Neutrophil (primary cell): ENCODE measurements around the gene IFNL4.

Source experiments
- H3K27ac ChIP-seq: fragments of 200-600 bp; sonication (generic); 2 replicates; pipeline ENCODE4 v1.5.1; 2016; ENCODE audit warnings: mild to moderate bottlenecking, moderate library complexity
- H3K27me3 ChIP-seq: fragments of 200-600 bp; sonication (generic); 2 replicates; pipeline ENCODE4 v1.6.0; 2016; ENCODE audit warnings: mild to moderate bottlenecking
- H3K36me3 ChIP-seq: fragments of 200-600 bp; sonication (generic); 2 replicates; pipeline ENCODE4 v1.5.1; 2017
- H3K4me1 ChIP-seq, 2 experiments: fragments of 200-600 bp in 1 of 2; sonication (generic) in 1 of 2; 1 replicate in 1 of 2; 2 replicates in 1 of 2; pipeline versions ENCODE4 v1.5.1 to v1.6.1; 2013 to 2016; ENCODE audit warnings: low read depth in 1 of 2, low read length in 1 of 2, mild to moderate bottlenecking in 1 of 2, moderate library complexity in 1 of 2; ENCODE audit not compliant: control insufficient read depth in 1 of 2, insufficient read depth in 1 of 2
- H3K4me3 ChIP-seq, 2 experiments: fragments of 200-600 bp in 1 of 2; sonication (generic) in 1 of 2; 1 replicate in 1 of 2; 2 replicates in 1 of 2; pipeline ENCODE4 v1.5.1; 2013 to 2016; ENCODE audit warnings: low read depth in 1 of 2, low read length in 1 of 2, mild to moderate bottlenecking in 1 of 2, moderate library complexity in 1 of 2
- H3K9me3 ChIP-seq: fragments of 200-600 bp; sonication (generic); 2 replicates; pipeline ENCODE4 v1.5.1; 2016
- TF ChIP-seq, protein P1 (sequence below): fragments of 200-600 bp; sonication (generic); IDR thresholded peaks from 2 replicates; pipeline ENCODE4 v1.5.1; 2016; ENCODE audit warnings: antibody characterized with exemption

The IFNL4 gene

DNA sequence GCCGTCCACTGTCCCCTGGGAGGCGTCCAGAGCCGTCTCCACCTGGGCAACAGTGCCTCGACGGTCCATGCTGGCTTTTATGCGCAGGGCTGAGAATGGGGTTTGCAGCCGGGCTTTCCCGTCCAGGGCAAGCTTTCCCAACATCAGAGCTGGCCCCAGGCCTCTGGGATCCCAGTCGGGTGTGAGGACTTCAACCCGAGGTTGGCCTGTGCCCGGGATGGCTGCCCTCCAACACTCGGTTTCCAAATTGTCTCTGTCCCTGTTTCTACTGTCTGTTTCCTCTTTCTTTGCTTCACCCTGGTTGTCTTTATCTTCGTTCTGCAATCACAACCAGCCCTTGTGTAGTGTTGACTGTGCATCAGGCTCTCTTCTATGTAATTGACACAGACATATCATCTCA is at the start of gene IFNL4:
Gene IFNL4, minus strand, starts transcription at position 51 of the 400 bp plus-strand sequence.
- peaks cover 80% of the 10 kb centered on the region for H3K27me3 ChIP-seq
- no peaks in the 10 kb centered on the region for H3K36me3 ChIP-seq
- TF ChIP-seq, protein P1, sequence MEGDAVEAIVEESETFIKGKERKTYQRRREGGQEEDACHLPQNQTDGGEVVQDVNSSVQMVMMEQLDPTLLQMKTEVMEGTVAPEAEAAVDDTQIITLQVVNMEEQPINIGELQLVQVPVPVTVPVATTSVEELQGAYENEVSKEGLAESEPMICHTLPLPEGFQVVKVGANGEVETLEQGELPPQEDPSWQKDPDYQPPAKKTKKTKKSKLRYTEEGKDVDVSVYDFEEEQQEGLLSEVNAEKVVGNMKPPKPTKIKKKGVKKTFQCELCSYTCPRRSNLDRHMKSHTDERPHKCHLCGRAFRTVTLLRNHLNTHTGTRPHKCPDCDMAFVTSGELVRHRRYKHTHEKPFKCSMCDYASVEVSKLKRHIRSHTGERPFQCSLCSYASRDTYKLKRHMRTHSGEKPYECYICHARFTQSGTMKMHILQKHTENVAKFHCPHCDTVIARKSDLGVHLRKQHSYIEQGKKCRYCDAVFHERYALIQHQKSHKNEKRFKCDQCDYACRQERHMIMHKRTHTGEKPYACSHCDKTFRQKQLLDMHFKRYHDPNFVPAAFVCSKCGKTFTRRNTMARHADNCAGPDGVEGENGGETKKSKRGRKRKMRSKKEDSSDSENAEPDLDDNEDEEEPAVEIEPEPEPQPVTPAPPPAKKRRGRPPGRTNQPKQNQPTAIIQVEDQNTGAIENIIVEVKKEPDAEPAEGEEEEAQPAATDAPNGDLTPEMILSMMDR, result no peak
- H3K4me1 ChIP-seq, result no peaks in the 10 kb centered on the region
- H3K9me3 ChIP-seq, result no peaks in the 10 kb centered on the region
- no peak within 1 kb of the TSS for H3K4me3 ChIP-seq
- H3K27ac ChIP-seq, result no peak within 1 kb of the TSS

DNA sequence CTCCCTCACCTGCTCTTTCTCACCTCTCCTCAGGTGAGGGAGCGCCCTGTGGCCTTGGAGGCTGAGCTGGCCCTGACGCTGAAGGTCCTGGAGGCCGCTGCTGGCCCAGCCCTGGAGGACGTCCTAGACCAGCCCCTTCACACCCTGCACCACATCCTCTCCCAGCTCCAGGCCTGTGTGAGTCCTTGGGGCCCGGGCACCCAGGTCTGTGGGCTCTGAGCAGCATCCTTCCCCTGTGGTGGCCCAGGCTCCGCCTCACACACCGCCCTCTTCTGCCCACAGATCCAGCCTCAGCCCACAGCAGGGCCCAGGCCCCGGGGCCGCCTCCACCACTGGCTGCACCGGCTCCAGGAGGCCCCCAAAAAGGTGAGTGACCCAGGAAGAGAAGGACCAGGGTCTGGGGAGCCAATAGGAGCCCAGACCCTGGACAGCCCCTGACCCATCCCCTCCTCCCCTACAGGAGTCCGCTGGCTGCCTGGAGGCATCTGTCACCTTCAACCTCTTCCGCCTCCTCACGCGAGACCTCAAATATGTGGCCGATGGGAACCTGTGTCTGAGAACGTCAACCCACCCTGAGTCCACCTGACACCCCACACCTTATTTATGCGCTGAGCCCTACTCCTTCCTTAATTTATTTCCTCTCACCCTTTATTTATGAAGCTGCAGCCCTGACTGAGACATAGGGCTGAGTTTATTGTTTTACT is 49.4 kb upstream of the IFNL4 start:
- TF ChIP-seq, protein P1, result no peak
- Histone ChIP-seq H3K4me3 (no peak overlapping the region), H3K9me3 (no peaks in the 10 kb centered on the region), H3K27me3 (peaks cover 8% of the 10 kb centered on the region), H3K36me3 (no peaks in the 10 kb centered on the region), H3K27ac (no peak overlapping the region), H3K4me1 (no peaks in the 10 kb centered on the region)

DNA sequence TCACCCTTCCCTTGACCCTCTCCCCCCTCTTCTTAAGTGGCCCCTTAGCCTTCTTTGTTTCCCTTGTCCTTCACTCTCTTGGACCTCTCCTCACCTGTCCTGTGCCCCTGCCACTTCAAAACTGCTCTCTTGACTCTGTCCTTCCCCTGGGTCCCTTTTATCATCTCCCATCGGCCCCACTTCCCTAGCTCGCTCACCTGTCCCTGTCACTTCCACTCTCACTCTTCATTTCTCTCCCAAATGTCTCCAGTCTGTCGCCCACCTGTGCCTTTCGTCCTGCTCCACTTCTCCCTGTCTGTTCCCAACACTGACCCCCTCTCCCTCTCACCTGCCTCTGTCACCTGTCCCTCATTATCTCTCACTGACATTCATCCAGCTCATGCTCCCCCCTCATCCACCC is 48.2 kb upstream of the IFNL4 start:
- Histone ChIP-seq H3K36me3 (no peaks in the 10 kb centered on the region), H3K27me3 (peaks cover 8% of the 10 kb centered on the region), H3K9me3 (no peaks in the 10 kb centered on the region), H3K27ac (no peak overlapping the region), H3K4me3 (no peak overlapping the region), H3K4me1 (no peaks in the 10 kb centered on the region)
- TF ChIP-seq, protein P1, result no peak

DNA sequence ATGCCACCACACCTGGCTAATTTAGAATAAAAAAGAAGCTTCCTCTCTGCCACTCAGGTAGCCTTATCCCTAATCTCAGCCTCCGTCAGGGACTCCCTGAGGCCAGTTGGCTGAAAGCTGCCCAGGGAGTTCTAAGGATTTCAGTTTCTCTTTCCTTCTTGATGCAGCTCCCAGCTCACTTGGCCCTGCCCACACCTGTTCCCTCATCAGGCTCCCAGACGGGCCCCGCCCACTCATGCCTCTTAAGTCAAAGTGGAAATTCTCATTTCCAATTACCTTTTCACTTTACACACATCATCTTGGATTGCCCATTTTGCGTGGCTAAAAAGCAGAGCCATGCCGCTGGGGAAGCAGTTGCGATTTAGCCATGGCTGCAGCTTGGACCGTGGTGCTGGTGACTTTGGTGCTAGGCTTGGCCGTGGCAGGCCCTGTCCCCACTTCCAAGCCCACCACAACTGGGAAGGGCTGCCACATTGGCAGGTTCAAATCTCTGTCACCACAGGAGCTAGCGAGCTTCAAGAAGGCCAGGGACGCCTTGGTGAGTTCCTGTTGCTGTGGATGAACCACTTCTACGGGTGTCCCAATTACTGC is 47.5 kb upstream of the IFNL4 start, which contains the start of gene IFNL1:
Gene IFNL1, plus strand, starts transcription at position 353 of the 591 bp plus-strand sequence. Its CDS starts 15 bp downstream, at position 368.
- TF ChIP-seq, protein P1, result no peak
- Histone ChIP-seq H3K9me3 (no peaks in the 10 kb centered on the region), H3K27me3 (peaks cover 9% of the 10 kb centered on the region), H3K36me3 (no peaks in the 10 kb centered on the region), H3K4me1 (no peaks in the 10 kb centered on the region), H3K27ac (no peak within 1 kb of the TSS), H3K4me3 (no peak within 1 kb of the TSS)

DNA sequence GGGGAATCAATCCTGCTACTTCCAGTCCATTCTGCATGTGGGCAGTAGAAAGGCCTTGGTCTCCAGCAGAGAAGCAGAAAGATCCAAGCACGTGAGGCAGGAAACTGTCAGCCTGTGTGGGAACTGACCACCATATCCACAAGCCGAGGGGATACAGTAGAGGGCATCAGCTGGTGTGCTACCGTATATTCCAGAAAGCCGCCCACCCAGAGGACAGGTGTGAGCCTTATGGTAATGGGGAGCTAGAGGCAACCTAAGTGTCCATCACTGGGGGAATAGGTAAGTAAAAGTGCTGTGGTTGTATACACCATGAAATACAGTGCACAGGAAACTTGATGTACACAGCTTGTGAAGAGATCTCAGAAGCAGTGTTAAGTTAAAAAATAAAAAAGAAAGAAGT is 44.7 kb upstream of the IFNL4 start:
- TF ChIP-seq, protein P1, result no peak
- no peaks in the 10 kb centered on the region for H3K36me3 ChIP-seq
- no peak overlapping the region for H3K4me3 ChIP-seq
- no peaks in the 10 kb centered on the region for H3K4me1 ChIP-seq
- H3K27me3 ChIP-seq, result peaks cover 26% of the 10 kb centered on the region
- H3K9me3 ChIP-seq, result no peaks in the 10 kb centered on the region
- H3K27ac ChIP-seq, result no peak overlapping the region
